Gastroesophageal sphincter (tissue), 3 donors: Measurements from ENCODE around the gene NCKAP5.

Experiments
- CTCF ChIP-seq, 4 experiments: fragments of 200-600 bp in 2 of 4; fragments of 450-650 bp in 2 of 4; sonication (generic) in 1 of 4; IDR thresholded peaks; one replicate each; pipeline ENCODE4 v1.5.1; 2017 to 2019; ENCODE audit warnings: antibody characterized with exemption in 4 of 4, mild to moderate bottlenecking in 2 of 4, moderate library complexity in 2 of 4
- POLR2A ChIP-seq, 2 donors: fragments of 450-650 bp; IDR thresholded peaks; one replicate each; pipeline ENCODE4 v1.6.1; 2017; ENCODE audit warnings: antibody characterized with exemption in 2 of 2, mild to moderate bottlenecking in 2 of 2, moderate library complexity in 1 of 2

GRCh38 chr2:133333181-133333580, 235.1 kb downstream of the NCKAP5 start:
- TF ChIP-seq CTCF (IDR thresholded peaks at IDR 0.05) (no peak), POLR2A (IDR thresholded peaks at IDR 0.05) (no peak)
